ENCODE data around the gene RCBTB1.
"Not testable (repeated sequence)": the region's sequence is repeated elsewhere in the genome, so short reads cannot be mapped to it uniquely, and the experiment has no call there.

Gene RCBTB1

DNA sequence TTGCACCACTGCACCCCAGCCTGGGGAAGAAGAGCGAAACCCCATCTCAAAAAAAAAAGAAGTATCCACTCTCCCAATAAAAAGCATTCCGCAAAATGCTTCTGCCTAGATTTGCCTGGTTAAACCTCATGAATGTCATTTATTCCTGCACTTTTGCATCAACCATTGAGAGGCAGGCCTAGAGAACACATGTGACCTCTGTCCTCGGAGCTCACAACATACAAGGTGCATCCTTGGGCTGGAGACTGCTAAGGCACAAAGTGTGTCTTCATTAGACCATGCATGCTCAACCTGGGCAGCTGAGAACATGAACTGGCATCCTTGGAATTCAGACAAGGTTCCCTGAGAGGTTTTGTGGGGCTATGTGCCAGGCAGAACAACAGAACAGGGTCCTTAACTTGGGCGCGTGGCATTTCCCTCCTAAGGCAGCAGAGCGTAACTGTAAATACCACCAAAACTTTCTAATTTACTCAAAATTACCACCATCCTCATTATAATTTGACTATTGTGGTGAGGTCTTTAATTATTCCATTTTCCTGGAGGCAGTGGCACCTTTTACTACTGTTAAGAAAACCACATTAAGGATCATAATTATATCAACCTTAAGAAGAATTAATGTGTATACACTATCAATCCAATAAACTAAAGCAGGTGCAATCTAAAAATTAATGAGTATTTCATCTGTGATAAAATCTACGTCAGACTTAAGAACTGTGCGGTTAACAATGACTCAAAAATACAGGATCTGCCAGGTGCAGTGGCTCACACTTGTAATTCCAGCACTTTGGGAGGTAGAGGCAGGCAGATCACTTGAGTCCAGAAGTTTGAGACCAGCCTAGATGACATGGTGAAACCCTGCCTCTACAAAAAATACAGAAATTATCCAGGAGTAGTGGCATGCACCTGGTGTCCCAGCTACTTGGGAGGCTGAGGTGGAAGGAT, 13.8 kb downstream of the RCBTB1 start:
- TF ChIP-seq SP1 (IDR thresholded peaks at IDR 0.05) (no peak), LEF1 (IDR thresholded peaks at IDR 0.05; ENCODE audit: borderline replicate concordance) (no peak), SUZ12 (IDR thresholded peaks at IDR 0.05) (no peak), FOXM1 (IDR thresholded peaks at IDR 0.05; ENCODE audit: borderline replicate concordance) (no peak), FOXK2 (IDR thresholded peaks at IDR 0.05) (no peak), TARDBP (IDR thresholded peaks at IDR 0.05) (no peak), HDGF (IDR thresholded peaks at IDR 0.05; ENCODE audit: borderline replicate concordance) (no peak), FOXA1 (IDR thresholded peaks at IDR 0.05) (no peak), L3MBTL2 (conservative IDR thresholded peaks at IDR 0.05) (no peak), ZNF384 (IDR thresholded peaks at IDR 0.05) (no peak), ELF4 (IDR thresholded peaks at IDR 0.05) (no peak), ARNT (IDR thresholded peaks at IDR 0.05) (no peak), NFRKB (IDR thresholded peaks at IDR 0.05) (no peak), CTBP1 (IDR thresholded peaks at IDR 0.05; ENCODE audit: borderline replicate concordance) (no peak), BHLHE40 (IDR thresholded peaks at IDR 0.05; ENCODE audit: borderline replicate concordance) (no peak)
- TF ChIP-seq, protein P1, sequence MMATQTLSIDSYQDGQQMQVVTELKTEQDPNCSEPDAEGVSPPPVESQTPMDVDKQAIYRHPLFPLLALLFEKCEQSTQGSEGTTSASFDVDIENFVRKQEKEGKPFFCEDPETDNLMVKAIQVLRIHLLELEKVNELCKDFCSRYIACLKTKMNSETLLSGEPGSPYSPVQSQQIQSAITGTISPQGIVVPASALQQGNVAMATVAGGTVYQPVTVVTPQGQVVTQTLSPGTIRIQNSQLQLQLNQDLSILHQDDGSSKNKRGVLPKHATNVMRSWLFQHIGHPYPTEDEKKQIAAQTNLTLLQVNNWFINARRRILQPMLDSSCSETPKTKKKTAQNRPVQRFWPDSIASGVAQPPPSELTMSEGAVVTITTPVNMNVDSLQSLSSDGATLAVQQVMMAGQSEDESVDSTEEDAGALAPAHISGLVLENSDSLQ (IDR thresholded peaks at IDR 0.05): no peak
- POLR2A ChIA-PET: no interaction called here
- DNase-seq (ENCODE audit: extremely low spot score): no peak
- CTCF ChIA-PET: no interaction called here

DNA sequence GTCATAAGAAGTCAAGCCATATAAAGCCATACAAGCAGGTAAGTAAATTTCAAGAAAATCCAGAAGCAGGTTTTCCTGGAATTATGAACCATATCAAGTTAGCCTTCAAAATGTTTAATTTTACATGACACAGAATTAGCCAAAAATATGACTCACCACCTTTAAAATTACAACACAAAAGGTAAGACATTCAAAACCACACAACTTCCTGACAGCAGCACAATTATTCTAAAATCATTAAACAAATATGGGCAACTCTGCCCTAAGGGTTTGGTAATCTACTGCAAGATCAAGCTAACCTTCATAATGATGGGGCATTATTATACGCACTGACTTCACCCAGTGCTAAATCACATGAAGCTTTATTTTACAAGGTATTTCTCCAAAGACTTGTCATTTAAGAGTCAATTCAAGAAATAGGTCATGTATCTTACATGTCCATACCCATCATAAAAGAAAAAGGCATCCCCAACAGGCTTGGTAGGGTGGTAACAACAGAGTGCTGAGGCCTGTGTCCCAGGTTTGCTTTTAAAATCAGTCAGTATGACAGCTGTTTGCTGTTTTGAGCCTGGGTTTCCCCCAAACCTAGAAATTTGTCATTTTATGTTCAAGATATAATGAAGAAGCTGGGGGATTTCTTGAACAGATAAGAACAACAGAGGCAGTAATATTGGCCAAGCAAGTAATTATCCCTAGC, 15.2 kb downstream of the RCBTB1 start:
- TF ChIP-seq SUZ12 (IDR thresholded peaks at IDR 0.05) (no peak), L3MBTL2 (conservative IDR thresholded peaks at IDR 0.05) (no peak), ZNF384 (IDR thresholded peaks at IDR 0.05) (no peak), HDGF (IDR thresholded peaks at IDR 0.05; ENCODE audit: borderline replicate concordance) (no peak), LEF1 (IDR thresholded peaks at IDR 0.05; ENCODE audit: borderline replicate concordance) (no peak), BHLHE40 (IDR thresholded peaks at IDR 0.05; ENCODE audit: borderline replicate concordance) (no peak), NFRKB (IDR thresholded peaks at IDR 0.05) (no peak), ELF4 (IDR thresholded peaks at IDR 0.05) (no peak), FOXK2 (IDR thresholded peaks at IDR 0.05) (no peak), CTBP1 (IDR thresholded peaks at IDR 0.05; ENCODE audit: borderline replicate concordance) (no peak)
- TF ChIP-seq, protein P1 (IDR thresholded peaks at IDR 0.05): no peak
- no peak for DNase-seq (ENCODE audit: extremely low spot score)
- ChIA-PET CTCF (interaction anchor here (0.8 kb wide), 1 partner anchor 10 kb away, joined by 3 read pairs; no protein-coding TSS in a partner anchor), POLR2A (no interaction called here)

DNA sequence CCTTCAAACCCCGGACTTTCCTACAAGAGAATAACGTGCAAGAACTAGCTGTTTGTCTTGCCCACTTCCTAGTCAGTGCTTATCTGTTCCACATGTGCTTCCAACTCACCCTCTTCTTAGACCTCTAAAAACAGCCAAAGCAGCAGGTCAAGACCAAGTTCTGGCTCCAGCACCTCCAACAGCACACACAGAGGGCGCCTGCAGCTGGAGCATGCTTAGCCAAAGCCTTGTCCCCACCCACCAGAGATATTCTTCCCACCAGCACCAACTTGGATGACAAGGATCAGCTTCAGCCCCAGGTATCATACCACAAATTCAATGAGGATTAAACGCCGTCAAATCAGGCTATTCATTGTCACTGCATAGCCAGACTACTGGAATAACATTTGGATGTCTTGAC, 17.9 kb downstream of the RCBTB1 start:
- no peak for TF ChIP-seq FOXA1 (IDR thresholded peaks at IDR 0.05)
- no peak for TF ChIP-seq NFRKB (IDR thresholded peaks at IDR 0.05)
- no peak for TF ChIP-seq ELF4 (IDR thresholded peaks at IDR 0.05)
- no peak for TF ChIP-seq SP1 (IDR thresholded peaks at IDR 0.05)
- TF ChIP-seq SUZ12 (IDR thresholded peaks at IDR 0.05): no peak
- no peak for TF ChIP-seq ZNF384 (IDR thresholded peaks at IDR 0.05)
- TF ChIP-seq LEF1 (IDR thresholded peaks at IDR 0.05; ENCODE audit: borderline replicate concordance): no peak
- no peak for TF ChIP-seq BHLHE40 (IDR thresholded peaks at IDR 0.05; ENCODE audit: borderline replicate concordance)
- no peak for TF ChIP-seq FOXM1 (IDR thresholded peaks at IDR 0.05; ENCODE audit: borderline replicate concordance)
- TF ChIP-seq HDGF (IDR thresholded peaks at IDR 0.05; ENCODE audit: borderline replicate concordance): no peak
- TF ChIP-seq, protein P1 (IDR thresholded peaks at IDR 0.05): no peak
- TF ChIP-seq L3MBTL2 (conservative IDR thresholded peaks at IDR 0.05): no peak
- no peak for DNase-seq (ENCODE audit: extremely low spot score)
- ChIA-PET POLR2A (interaction anchor here (1.2 kb wide), 1 partner anchor 124 kb away, joined by 3 read pairs; the partner anchor contains the start of genes CAB39L and SETDB2), CTCF (no interaction called here)

DNA sequence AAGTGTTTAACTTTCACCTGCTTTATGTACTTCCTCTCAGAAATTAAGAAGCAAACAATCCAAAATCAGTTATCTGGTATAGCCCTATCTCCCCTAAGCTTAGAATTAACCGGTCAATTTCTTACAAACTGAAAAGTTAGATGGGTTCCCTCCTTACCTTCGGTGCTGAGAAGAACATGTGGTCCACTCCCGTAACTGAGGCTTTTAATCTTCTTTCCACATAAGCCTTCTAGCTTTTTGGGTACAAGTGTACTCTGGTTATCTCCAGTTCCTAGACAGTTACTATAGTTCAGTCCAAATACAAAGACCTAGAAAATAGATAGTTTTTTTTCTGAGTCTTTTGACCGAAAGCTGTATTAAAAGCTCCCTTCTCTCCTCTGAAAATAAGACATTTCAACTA, 18.9 kb downstream of the RCBTB1 start:
- no peak for TF ChIP-seq BHLHE40 (IDR thresholded peaks at IDR 0.05; ENCODE audit: borderline replicate concordance)
- no peak for TF ChIP-seq HDGF (IDR thresholded peaks at IDR 0.05; ENCODE audit: borderline replicate concordance)
- TF ChIP-seq ELF4 (IDR thresholded peaks at IDR 0.05): no peak
- no peak for TF ChIP-seq ARNT (IDR thresholded peaks at IDR 0.05)
- TF ChIP-seq, protein P1 (IDR thresholded peaks at IDR 0.05): no peak
- TF ChIP-seq SP1 (IDR thresholded peaks at IDR 0.05): no peak
- TF ChIP-seq CTBP1 (IDR thresholded peaks at IDR 0.05; ENCODE audit: borderline replicate concordance): no peak
- TF ChIP-seq TARDBP (IDR thresholded peaks at IDR 0.05): no peak
- TF ChIP-seq LEF1 (IDR thresholded peaks at IDR 0.05; ENCODE audit: borderline replicate concordance): no peak
- no peak for TF ChIP-seq FOXK2 (IDR thresholded peaks at IDR 0.05)
- TF ChIP-seq FOXA1 (IDR thresholded peaks at IDR 0.05): no peak
- TF ChIP-seq NFRKB (IDR thresholded peaks at IDR 0.05): no peak
- no peak for TF ChIP-seq SUZ12 (IDR thresholded peaks at IDR 0.05)
- TF ChIP-seq L3MBTL2 (conservative IDR thresholded peaks at IDR 0.05): no peak
- no peak for TF ChIP-seq FOXM1 (IDR thresholded peaks at IDR 0.05; ENCODE audit: borderline replicate concordance)
- no peak for TF ChIP-seq ZNF384 (IDR thresholded peaks at IDR 0.05)
- CTCF ChIA-PET: no interaction called here
- no peak for DNase-seq (ENCODE audit: extremely low spot score)
- POLR2A ChIA-PET: no interaction called here

DNA sequence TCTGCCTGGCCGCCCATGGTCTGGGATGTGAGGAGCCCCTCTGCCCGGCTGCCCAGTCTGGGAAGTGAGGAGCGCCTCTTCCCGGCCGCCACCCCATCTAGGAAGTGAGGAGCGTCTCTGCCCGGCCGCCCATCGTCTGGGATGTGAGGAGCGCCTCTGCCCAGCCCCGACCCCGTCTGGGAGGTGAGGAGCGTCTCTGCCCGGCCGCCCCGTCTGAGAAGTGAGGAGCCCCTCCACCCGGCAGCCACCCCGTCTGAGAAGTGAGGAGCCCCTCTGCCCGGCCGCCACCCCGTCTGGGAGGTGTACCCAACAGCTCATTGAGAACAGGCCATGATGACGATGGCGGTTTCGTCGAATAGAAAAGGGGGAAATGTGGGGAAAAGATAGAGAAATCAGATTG, 19.9 kb downstream of the RCBTB1 start:
- POLR2A ChIA-PET; DNase-seq (ENCODE audit: extremely low spot score); CTCF ChIA-PET: not testable (repeated sequence)
